Trophoblast cell (in vitro differentiated cells and primary cell): Measurements from ENCODE around the gene KBTBD4. TPM values are rescaled to one million over a fixed set of nuclear protein-coding genes. Genes with fewer than 3 reads are reported as not detected.

ENCODE experiments used
- DNase-seq, 2 donors: peaks; one replicate each; pipeline ENCODE4 v3.0.0-alpha.2; 2016
- H2AFZ ChIP-seq: 2 replicates; pipeline ENCODE4 v1.6.1; 2013; ENCODE audit warnings: low read length, moderate library complexity, mild to moderate bottlenecking; ENCODE audit not compliant: insufficient read depth, poor library complexity
- H2AK5ac ChIP-seq: 2 replicates; pipeline ENCODE4 v1.6.1; 2013; ENCODE audit warnings: mild to moderate bottlenecking, low read length
- H2BK120ac ChIP-seq: 2 replicates; pipeline ENCODE4 v1.6.1; 2013; ENCODE audit warnings: low read length, mild to moderate bottlenecking, moderate library complexity; ENCODE audit not compliant: insufficient read depth, poor library complexity
- H2BK12ac ChIP-seq: 2 replicates; pipeline ENCODE4 v1.6.1; 2013; ENCODE audit warnings: mild to moderate bottlenecking, low read length, moderate library complexity
- H2BK5ac ChIP-seq: 2 replicates; pipeline ENCODE4 v1.6.1; 2013; ENCODE audit warnings: low read length, low read depth, moderate library complexity, mild to moderate bottlenecking; ENCODE audit not compliant: poor library complexity
- H3K14ac ChIP-seq: 2 replicates; pipeline ENCODE4 v1.6.1; 2013; ENCODE audit warnings: mild to moderate bottlenecking, low read length
- H3K18ac ChIP-seq: 2 replicates; pipeline ENCODE4 v1.6.1; 2013; ENCODE audit warnings: mild to moderate bottlenecking, low read length
- H3K23ac ChIP-seq: 2 replicates; pipeline ENCODE4 v1.6.1; 2013; ENCODE audit warnings: low read length
- H3K27ac ChIP-seq: 2 replicates; pipeline ENCODE4 v1.5.1; 2013; ENCODE audit warnings: low read depth, mild to moderate bottlenecking, inconsistent platforms, low read length, moderate library complexity
- H3K27me3 ChIP-seq: 2 replicates; pipeline ENCODE4 v1.6.1; 2013; ENCODE audit warnings: inconsistent platforms, mild to moderate bottlenecking, low read length, moderate library complexity; ENCODE audit not compliant: insufficient read depth
- H3K36me3 ChIP-seq, 2 experiments: 1 replicate in 1 of 2; 2 replicates in 1 of 2; pipeline ENCODE4 v1.6.1; 2013; ENCODE audit warnings: low read length in 2 of 2, mild to moderate bottlenecking in 2 of 2, moderate library complexity in 1 of 2; ENCODE audit not compliant: insufficient read depth in 2 of 2, control insufficient read depth in 1 of 2
- H3K4ac ChIP-seq: 2 replicates; pipeline ENCODE4 v1.6.1; 2013; ENCODE audit warnings: low read depth, mild to moderate bottlenecking, low read length, moderate library complexity
- H3K4me1 ChIP-seq, 2 experiments: 1 replicate in 1 of 2; 2 replicates in 1 of 2; pipeline ENCODE4 v1.6.1; 2013; ENCODE audit warnings: low read length in 2 of 2, mild to moderate bottlenecking in 2 of 2, moderate library complexity in 1 of 2; ENCODE audit not compliant: insufficient read depth in 2 of 2, control insufficient read depth in 1 of 2
- H3K4me2 ChIP-seq: 2 replicates; pipeline ENCODE4 v1.6.1; 2013; ENCODE audit warnings: inconsistent platforms, mild to moderate bottlenecking, low read length, moderate library complexity
- H3K4me3 ChIP-seq: 2 replicates; pipeline ENCODE4 v1.5.1; 2013; ENCODE audit warnings: mild to moderate bottlenecking, low read depth, low read length, inconsistent platforms
- H3K79me1 ChIP-seq: one replicate; pipeline ENCODE4 v1.6.1; 2013; ENCODE audit warnings: low read length
- H3K79me2 ChIP-seq: 2 replicates; pipeline ENCODE4 v1.6.1; 2013; ENCODE audit warnings: low read length, mild to moderate bottlenecking; ENCODE audit not compliant: control insufficient read depth, insufficient read depth, poor library complexity
- H3K9ac ChIP-seq: 2 replicates; pipeline ENCODE4 v1.6.1; 2013; ENCODE audit warnings: mild to moderate bottlenecking, low read length
- H3K9me3 ChIP-seq: 2 replicates; pipeline ENCODE4 v1.6.1; 2013; ENCODE audit warnings: low read depth, mild to moderate bottlenecking, control low read depth, inconsistent platforms, low read length; ENCODE audit not compliant: insufficient read depth
- H4K12ac ChIP-seq: 2 replicates; pipeline ENCODE4 v1.6.1; 2013; ENCODE audit warnings: low read depth, mild to moderate bottlenecking, low read length, moderate library complexity
- H4K8ac ChIP-seq: 2 replicates; pipeline ENCODE4 v1.6.1; 2013; ENCODE audit warnings: low read depth, mild to moderate bottlenecking, low read length, moderate library complexity
- H4K91ac ChIP-seq: one replicate; pipeline ENCODE4 v1.6.1; 2013; ENCODE audit warnings: low read depth, mild to moderate bottlenecking, low read length, moderate library complexity
- WGBS: extraction: QIAGEN DNeasy Blood & Tissue Kit; methylation state at CpG from one replicate; pipeline ENCODE4 v1.1.7; 2013; ENCODE audit warnings: missing lambda C conversion rate; ENCODE audit not compliant: insufficient read length, insufficient coverage; ENCODE audit errors: extremely low coverage; 5-methylcytosine and 5-hydroxymethylcytosine counted together
- polyA plus RNA-seq: library from polyadenylated mRNA; stranded (reverse); fragments of 200-250 nt; gene quantifications from 2 replicates; pipeline ENCODE4 v1.2.3, GENCODE V29; 2013

Gene KBTBD4
- 6.7 TPM in 2 replicates for polyA plus RNA-seq

DNA sequence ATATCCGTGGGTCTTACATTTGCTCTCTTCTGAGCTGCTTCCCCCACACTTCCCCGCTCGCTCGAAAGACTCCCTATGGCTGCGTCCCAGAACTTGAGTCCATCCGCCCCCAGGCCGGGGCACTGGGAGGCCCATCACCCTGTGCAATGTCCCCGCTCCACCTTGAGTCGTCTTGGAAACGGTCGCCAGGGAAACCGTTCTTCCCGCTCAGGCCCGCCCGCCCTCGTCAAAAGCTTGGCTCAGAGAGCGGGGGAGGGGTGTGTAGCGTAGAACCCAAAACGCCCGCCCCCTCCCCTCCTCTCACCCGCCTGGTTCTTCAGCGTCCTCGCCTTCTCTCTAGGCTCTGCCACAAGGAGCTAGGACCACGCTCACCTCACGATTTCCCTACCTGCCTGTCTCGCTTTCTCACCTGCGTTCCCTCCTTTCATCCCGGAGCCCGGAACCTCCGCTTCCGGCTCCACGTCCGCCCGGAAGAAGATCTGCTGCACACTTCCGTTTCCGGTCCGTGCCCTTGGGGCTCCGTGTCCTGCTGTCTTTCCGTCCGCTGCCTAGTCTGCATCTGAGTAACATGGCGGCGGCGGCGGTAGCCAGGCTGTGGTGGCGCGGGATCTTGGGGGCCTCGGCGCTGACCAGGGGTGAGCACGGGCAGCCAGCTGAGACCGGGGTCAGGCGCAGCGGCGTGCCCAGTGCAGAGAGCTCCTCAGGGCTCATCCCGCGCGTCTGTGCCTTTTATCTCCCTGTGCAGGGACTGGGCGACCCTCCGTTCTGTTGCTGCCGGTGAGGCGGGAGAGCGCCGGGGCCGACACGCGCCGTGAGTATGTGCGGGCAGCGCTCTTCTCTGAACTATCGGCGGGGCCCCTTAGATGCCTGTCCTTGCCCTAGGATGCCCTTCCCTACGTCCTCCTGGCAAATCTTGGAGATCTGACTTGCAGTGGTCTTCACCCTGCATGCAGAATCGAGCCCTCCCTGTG, at the start of gene KBTBD4, which contains the start of gene NDUFS3:
KBTBD4 (minus strand) TSS at position 447 of the 971 bp plus-strand sequence; CDS start at position 428, 19 bp downstream.
NDUFS3 (plus strand) TSS at position 551 of the 971 bp plus-strand sequence; CDS start at position 569, 18 bp downstream.
- H3K27me3 ChIP-seq, result no peaks in the 10 kb centered on the region
- H3K9me3 ChIP-seq, result no peaks in the 10 kb centered on the region
- H3K23ac ChIP-seq, result no peak within 1 kb of the TSS
- peak within 1 kb of the TSS; percentile 71 for H2BK5ac ChIP-seq
- H3K79me1 ChIP-seq, result peaks cover 5% of the 10 kb centered on the region
- H3K36me3 ChIP-seq, result peaks cover 30 to 39% of the 10 kb centered on the region in 2 experiments
- no peak within 1 kb of the TSS for H2BK12ac ChIP-seq
- peak within 1 kb of the TSS; percentile 89 for H3K14ac ChIP-seq
- peak within 1 kb of the TSS; percentile 95 for H3K4me3 ChIP-seq
- H3K27ac ChIP-seq, result peak within 1 kb of the TSS; percentile 66
- no CpG with 5 or more reads among the region's 72 CpGs for WGBS
- peak within 1 kb of the TSS; percentile 78 for H4K91ac ChIP-seq
- H4K12ac ChIP-seq, result peak within 1 kb of the TSS; percentile 81
- H3K4ac ChIP-seq, result peak within 1 kb of the TSS; percentile 67
- peak within 1 kb of the TSS; percentile 67 for H3K4me2 ChIP-seq
- peak within 1 kb of the TSS; percentile 16 for H2AK5ac ChIP-seq
- H2AFZ ChIP-seq, result peak within 1 kb of the TSS; percentile 78
- H4K8ac ChIP-seq, result peak within 1 kb of the TSS; percentile 92
- H3K4me1 ChIP-seq, result peaks cover 0 to 9% of the 10 kb centered on the region in 2 experiments
- peak; percentile 86 to 97 for DNase-seq
- H3K79me2 ChIP-seq, result peaks cover 6% of the 10 kb centered on the region
- H3K18ac ChIP-seq, result peak within 1 kb of the TSS; percentile 91
- H3K9ac ChIP-seq, result peak within 1 kb of the TSS; percentile 90
- H2BK120ac ChIP-seq, result peak within 1 kb of the TSS; percentile 69

DNA sequence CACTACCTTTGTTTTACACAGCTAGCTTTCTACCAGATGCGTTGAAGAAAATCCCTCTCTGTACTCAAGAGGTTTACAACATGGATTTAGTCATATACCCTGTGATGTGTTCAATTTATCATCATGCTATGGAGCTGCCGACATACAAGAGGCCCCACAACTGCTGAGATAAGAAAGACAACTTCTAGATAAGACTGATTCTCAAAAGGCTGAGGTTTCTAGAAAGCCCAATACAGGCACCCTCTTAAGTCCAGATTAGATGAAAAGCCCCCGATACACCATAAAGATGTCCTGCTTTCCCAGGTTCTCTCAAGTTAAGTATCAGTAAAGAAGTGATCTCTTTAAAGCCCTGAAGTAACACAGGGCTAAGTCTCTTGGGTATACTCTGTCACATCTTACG, 49.3 kb upstream of the KBTBD4 start:
- Histone ChIP-seq H3K4ac (no peak overlapping the region), H3K9ac (no peak overlapping the region), H3K23ac (no peak overlapping the region), H3K79me2 (no peaks in the 10 kb centered on the region), H3K14ac (no peak overlapping the region), H3K4me2 (no peak overlapping the region), H3K27me3 (no peaks in the 10 kb centered on the region), H2BK5ac (no peak overlapping the region), H3K18ac (no peak overlapping the region), H4K12ac (no peak overlapping the region), H3K4me1 (no peaks in the 10 kb centered on the region), H2AFZ (no peak overlapping the region), H4K91ac (no peak overlapping the region), H3K36me3 (peaks cover 39 to 50% of the 10 kb centered on the region in 2 experiments), H2AK5ac (no peak overlapping the region), H2BK120ac (no peak overlapping the region), H3K4me3 (no peak overlapping the region), H2BK12ac (no peak overlapping the region), H3K27ac (no peak overlapping the region), H4K8ac (no peak overlapping the region), H3K9me3 (no peaks in the 10 kb centered on the region), H3K79me1 (no peaks in the 10 kb centered on the region)
- no CpG with 5 or more reads among the region's 4 CpGs for WGBS
- DNase-seq, result no peak

DNA sequence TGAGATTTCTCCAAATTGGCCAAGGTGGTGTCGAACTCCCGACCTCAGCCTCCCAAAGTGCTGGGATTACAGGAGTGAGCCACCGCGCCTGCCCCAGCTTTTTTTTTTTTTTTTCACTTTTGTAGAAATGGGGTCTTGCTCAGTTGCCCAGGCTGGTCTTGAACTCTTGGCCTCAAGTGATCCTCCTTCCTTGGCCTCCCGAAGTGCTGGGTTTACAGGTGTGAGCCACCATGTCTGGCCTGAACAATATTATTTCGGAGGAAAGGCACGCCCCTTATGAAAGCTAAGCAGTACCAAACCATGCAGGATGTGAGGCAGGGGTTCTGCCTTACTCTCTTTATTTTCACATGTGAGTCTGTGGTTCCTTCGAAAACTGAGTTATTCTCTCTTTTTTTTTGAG, 47.5 kb upstream of the KBTBD4 start:
- H3K23ac ChIP-seq, result no peak overlapping the region
- no peak overlapping the region for H3K4ac ChIP-seq
- no peak overlapping the region for H3K4me3 ChIP-seq
- H3K36me3 ChIP-seq, result peaks cover 45 to 52% of the 10 kb centered on the region in 2 experiments
- DNase-seq, result no peak
- no peaks in the 10 kb centered on the region for H3K79me1 ChIP-seq
- H2BK5ac ChIP-seq, result no peak overlapping the region
- no peak overlapping the region for H3K27ac ChIP-seq
- no peak overlapping the region for H3K4me2 ChIP-seq
- H3K9ac ChIP-seq, result no peak overlapping the region
- H4K91ac ChIP-seq, result no peak overlapping the region
- no peaks in the 10 kb centered on the region for H3K4me1 ChIP-seq
- no peak overlapping the region for H2BK120ac ChIP-seq
- H2BK12ac ChIP-seq, result no peak overlapping the region
- no peaks in the 10 kb centered on the region for H3K79me2 ChIP-seq
- whole genome bisulfite sequencing, result no CpG with 5 or more reads among the region's 8 CpGs
- no peak overlapping the region for H2AK5ac ChIP-seq
- H3K18ac ChIP-seq, result no peak overlapping the region
- no peaks in the 10 kb centered on the region for H3K9me3 ChIP-seq
- H3K14ac ChIP-seq, result no peak overlapping the region
- no peaks in the 10 kb centered on the region for H3K27me3 ChIP-seq
- H4K8ac ChIP-seq, result no peak overlapping the region
- H2AFZ ChIP-seq, result no peak overlapping the region
- H4K12ac ChIP-seq, result no peak overlapping the region

DNA sequence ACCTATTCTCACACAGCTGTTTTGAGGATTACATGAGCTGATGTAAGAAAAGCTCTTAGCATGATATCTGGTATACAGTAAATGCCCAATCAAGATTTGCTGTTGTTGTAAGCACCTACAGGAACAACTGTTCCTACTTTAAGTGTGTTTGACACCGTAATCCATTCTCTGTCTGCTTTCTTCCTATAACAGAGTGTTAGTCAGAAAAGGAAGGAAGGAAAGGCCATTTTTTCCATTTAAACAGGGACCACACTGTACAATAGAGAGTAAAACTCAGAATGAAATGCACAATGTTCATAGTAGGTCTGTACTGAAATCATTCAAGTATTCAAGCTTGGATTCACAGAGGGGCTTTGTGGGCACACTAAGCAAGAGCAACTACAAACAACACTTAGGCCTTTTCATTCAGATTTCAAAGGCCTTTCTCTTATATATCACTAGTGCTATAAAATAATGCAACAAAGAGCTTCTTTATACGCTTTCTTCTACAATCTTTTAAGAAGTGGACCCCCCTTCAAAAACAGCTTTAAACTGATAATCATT, 42.1 kb upstream of the KBTBD4 start:
- Histone ChIP-seq H4K91ac (no peak overlapping the region), H4K8ac (no peak overlapping the region), H3K36me3 (peaks cover 31 to 42% of the 10 kb centered on the region in 2 experiments), H3K79me1 (no peaks in the 10 kb centered on the region), H3K23ac (no peak overlapping the region), H3K4me1 (no peaks in the 10 kb centered on the region), H2BK120ac (no peak overlapping the region), H3K4me3 (no peak overlapping the region), H3K79me2 (no peaks in the 10 kb centered on the region), H3K14ac (no peak overlapping the region), H2BK5ac (no peak overlapping the region), H3K27me3 (no peaks in the 10 kb centered on the region), H3K9ac (no peak overlapping the region), H3K9me3 (no peaks in the 10 kb centered on the region), H2AK5ac (no peak overlapping the region), H3K4ac (no peak overlapping the region), H2BK12ac (no peak overlapping the region), H3K18ac (no peak overlapping the region), H2AFZ (no peak overlapping the region), H4K12ac (no peak overlapping the region), H3K4me2 (no peak overlapping the region), H3K27ac (no peak overlapping the region)
- no peak for DNase-seq
- WGBS, result no CpG with 5 or more reads among the region's 2 CpGs
